Measurements from ENCODE around the gene PRR23B.

- no peak for TF ChIP-seq TAF1 (IDR thresholded peaks at IDR 0.05; ENCODE audit: borderline replicate concordance, low read depth, low read length)
- no peak for TF ChIP-seq POLR2A (IDR thresholded peaks at IDR 0.05; ENCODE audit: low read depth, low read length)
- no peak for TF ChIP-seq POLR2AphosphoS5 (IDR thresholded peaks at IDR 0.05; ENCODE audit: low read depth, low read length)
These were observed 4.2 kb downstream of the PRR23B start for GRCh38 chr3:139016430-139017048.
